Pancreas (tissue), 10 donors: ENCODE results near the gene ACAP3. TPM values are rescaled to one million over a fixed set of nuclear protein-coding genes. Genes with fewer than 3 reads are reported as not detected.

ENCODE experiments used
- ATAC-seq, 4 donors: fragments of 200-7000 bp; cut with Tn5 transposase; one replicate each; pipeline versions ENCODE4 v1.8.0 to v1.9.1; 2020; ENCODE audit warnings: mild to moderate bottlenecking in 4 of 4, moderate library complexity in 4 of 4
- DNase-seq, 6 donors: peaks; one replicate each; pipeline ENCODE4 v3.0.0-alpha.2; 2020
- FAIRE-seq: peaks from 2 replicates; lab custom pipeline; 2012; peaks lifted over from hg19 to GRCh38; lab: Jason Lieb, UNC
- H3K27ac ChIP-seq, 4 donors: fragments of 200-600 bp; sonication (generic); 1 replicate in 3 of 4; 2 replicates in 1 of 4; pipeline versions ENCODE4 v1.5.0 to v1.8.0; 2020
- H3K27me3 ChIP-seq, 4 donors: fragments of 200-600 bp; one replicate each; pipeline ENCODE4 v1.8.0; 2021
- H3K36me3 ChIP-seq, 3 donors: fragments of 200-600 bp; sonication (generic) in 1 of 3; one replicate each; pipeline versions ENCODE4 v1.5.0 to v1.8.0; 2020 to 2021
- H3K4me1 ChIP-seq, 3 donors: fragments of 200-600 bp; one replicate each; pipeline ENCODE4 v1.8.0; 2021
- H3K4me3 ChIP-seq, 4 donors: fragments of 200-600 bp; sonication (generic) in 2 of 4; one replicate each; pipeline versions ENCODE4 v1.5.0 to v1.8.0; 2020 to 2021
- H3K9me3 ChIP-seq, 4 donors: fragments of 200-600 bp; one replicate each; pipeline ENCODE4 v1.8.0; 2021
- WGBS, 2 donors: extraction: QIAGEN DNeasy Blood & Tissue Kit; methylation state at CpG; one replicate each; pipeline ENCODE4 v1.1.7; 2013; 5-methylcytosine and 5-hydroxymethylcytosine counted together
- intact Hi-C, 3 donors: fragments of 100-400 bp; cut with DNase I; formaldehyde crosslinking; loops; one replicate each; pipeline versions ENCODE4 v1.11.1 to v1.14.2; 2022
- polyA plus RNA-seq, 2 donors: library from polyadenylated mRNA; stranded (reverse); fragments of 200-250 nt; gene quantifications; one replicate each; pipeline ENCODE4 v1.2.3, GENCODE V29; 2013
- total RNA-seq, 6 donors: library from RNA; stranded (reverse); fragmentation: NEBNext Ultra II Directional in 4 of 6; extraction: Animal tissue kit (Norgen Biotek cat#: 25700) in 4 of 6; gene quantifications; one replicate each; pipeline versions ENCODE4 v1.2.1 to v1.2.4, GENCODE V29; 2021 to 2023
- TF ChIP-seq, protein P1 (sequence below), 4 donors: fragments of 200-600 bp; sonication (generic) in 3 of 4; IDR thresholded peaks; one replicate each; pipeline versions ENCODE4 v1.5.0 to v1.8.0; 2021; ENCODE audit warnings: antibody characterized with exemption in 4 of 4
- donor health status: healthy with polysubstance abuse.
- donor health status: DM: no; HTN: no; CAD: no; lungs with moderate emphysema.
- donor health status: DM: no; HTN: no; CAD: no.
- donor health status: control.
- donor health status: control.
- donor health status: Bipolar disorder and iron deficiency.
- donor health status: DM: yes; HTN: yes; CAD: no.
- donor health status: DM: no; HTN: no; CAD: no.
- donor health status: DM: no; HTN: no; CAD: no.
- donor health status: DM: yes; HTN: yes; CAD: no.

Gene ACAP3
- total and polyA plus RNA-seq, 8 donors, result 15.2 to 133 (median 21.4) TPM

- intact Hi-C loops, result no loop called here
- TF ChIP-seq, protein P1, sequence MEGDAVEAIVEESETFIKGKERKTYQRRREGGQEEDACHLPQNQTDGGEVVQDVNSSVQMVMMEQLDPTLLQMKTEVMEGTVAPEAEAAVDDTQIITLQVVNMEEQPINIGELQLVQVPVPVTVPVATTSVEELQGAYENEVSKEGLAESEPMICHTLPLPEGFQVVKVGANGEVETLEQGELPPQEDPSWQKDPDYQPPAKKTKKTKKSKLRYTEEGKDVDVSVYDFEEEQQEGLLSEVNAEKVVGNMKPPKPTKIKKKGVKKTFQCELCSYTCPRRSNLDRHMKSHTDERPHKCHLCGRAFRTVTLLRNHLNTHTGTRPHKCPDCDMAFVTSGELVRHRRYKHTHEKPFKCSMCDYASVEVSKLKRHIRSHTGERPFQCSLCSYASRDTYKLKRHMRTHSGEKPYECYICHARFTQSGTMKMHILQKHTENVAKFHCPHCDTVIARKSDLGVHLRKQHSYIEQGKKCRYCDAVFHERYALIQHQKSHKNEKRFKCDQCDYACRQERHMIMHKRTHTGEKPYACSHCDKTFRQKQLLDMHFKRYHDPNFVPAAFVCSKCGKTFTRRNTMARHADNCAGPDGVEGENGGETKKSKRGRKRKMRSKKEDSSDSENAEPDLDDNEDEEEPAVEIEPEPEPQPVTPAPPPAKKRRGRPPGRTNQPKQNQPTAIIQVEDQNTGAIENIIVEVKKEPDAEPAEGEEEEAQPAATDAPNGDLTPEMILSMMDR (IDR thresholded peaks at IDR 0.05), result no peak
- FAIRE-seq, result no peak
- no peaks in the 10 kb centered on the region for H3K9me3 ChIP-seq
- H3K27ac ChIP-seq, result no peak overlapping the region
- no peak overlapping the region for H3K4me3 ChIP-seq
- no peak for ATAC-seq
- no peak for DNase-seq
- no peaks in the 10 kb centered on the region for H3K36me3 ChIP-seq
- H3K27me3 ChIP-seq, result no peaks in the 10 kb centered on the region
- WGBS, 2 donors, result 29 to 32% methylated on average over 15 of the region's 15 CpGs
- peaks cover 5 to 11% (median 8%) of the 10 kb centered on the region in 3 donors for H3K4me1 ChIP-seq
These were observed 22.8 kb upstream of the ACAP3 start for GRCh38 chr1:1330366-1331067.

DNA sequence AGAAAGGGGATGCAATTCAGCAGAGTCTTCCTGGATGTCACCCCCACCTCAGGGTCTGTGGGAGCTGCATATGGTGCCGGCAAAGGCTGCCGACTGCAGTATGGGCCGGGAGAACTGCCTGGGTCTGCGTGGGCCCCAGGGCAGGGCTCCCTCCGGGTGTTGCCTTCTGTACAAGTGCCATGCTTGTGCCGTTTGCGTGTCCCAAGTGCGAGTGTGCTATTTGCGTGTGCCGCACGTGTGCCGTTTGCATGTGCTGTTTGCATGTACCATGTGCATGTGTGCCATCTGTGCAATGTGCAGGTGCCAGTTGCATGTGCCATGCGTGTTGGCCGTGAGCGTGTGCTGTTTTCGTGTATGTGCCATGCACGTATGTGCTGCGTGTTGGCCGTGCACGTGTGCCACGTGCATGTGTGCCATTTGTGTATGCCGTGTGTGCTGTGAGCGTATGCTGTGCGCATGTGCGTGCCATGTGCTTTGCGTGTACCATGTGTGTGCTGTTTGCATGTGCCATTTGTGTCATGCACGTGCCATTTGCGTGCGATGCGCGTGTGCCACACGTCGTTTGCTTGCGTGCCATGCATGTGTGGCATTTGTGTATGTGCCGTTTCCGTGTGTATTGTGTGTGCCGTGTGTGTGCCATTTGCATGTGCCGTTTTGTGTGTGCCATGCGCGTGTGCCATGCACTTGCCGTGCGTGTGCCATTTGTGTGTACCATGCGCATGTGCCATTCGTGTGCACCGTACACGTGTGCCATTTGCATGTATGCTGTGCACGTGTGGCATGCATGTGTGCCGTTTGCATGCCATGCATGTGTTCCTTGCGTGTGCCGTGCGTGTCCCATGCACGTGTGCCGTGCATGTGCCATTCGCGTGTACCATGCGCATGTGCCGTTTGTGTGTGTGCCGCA, 21.8 kb upstream of the ACAP3 start:
- no peak for ATAC-seq
- Histone ChIP-seq H3K36me3 (no peaks in the 10 kb centered on the region), H3K4me3 (no peak overlapping the region), H3K4me1 (peaks cover 6 to 13% (median 10%) of the 10 kb centered on the region in 3 donors), H3K27ac (no peak overlapping the region), H3K27me3 (no peaks in the 10 kb centered on the region), H3K9me3 (no peaks in the 10 kb centered on the region)
- DNase-seq, result no peak
- FAIRE-seq, result no peak
- TF ChIP-seq, protein P1 (IDR thresholded peaks at IDR 0.05), result no peak
- intact Hi-C loops, result no loop called here
- WGBS, 2 donors, result 85 to 88% methylated on average over 58 of the region's 58 CpGs

DNA sequence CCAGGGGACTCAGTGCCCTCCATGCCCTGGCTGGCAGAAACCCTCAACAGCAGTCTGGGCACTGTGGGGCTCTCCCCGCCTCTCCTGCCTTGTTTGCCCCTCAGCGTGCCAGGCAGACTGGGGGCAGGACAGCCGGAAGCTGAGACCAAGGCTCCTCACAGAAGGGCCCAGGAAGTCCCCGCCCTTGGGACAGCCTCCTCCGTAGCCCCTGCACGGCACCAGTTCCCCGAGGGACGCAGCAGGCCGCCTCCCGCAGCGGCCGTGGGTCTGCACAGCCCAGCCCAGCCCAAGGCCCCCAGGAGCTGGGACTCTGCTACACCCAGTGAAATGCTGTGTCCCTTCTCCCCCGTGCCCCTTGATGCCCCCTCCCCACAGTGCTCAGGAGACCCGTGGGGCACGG, 20.5 kb upstream of the ACAP3 start:
- intact Hi-C loops, result no loop called here
- no peaks in the 10 kb centered on the region for H3K9me3 ChIP-seq
- TF ChIP-seq, protein P1 (IDR thresholded peaks at IDR 0.05), result no peak
- no peaks in the 10 kb centered on the region for H3K36me3 ChIP-seq
- no peaks in the 10 kb centered on the region for H3K27me3 ChIP-seq
- H3K27ac ChIP-seq, result no peak overlapping the region
- H3K4me1 ChIP-seq, result peaks cover 6 to 13% (median 13%) of the 10 kb centered on the region in 3 donors
- ATAC-seq, result no peak
- DNase-seq, result no peak
- H3K4me3 ChIP-seq, result no peak overlapping the region
- FAIRE-seq, result no peak
- 85 to 92% methylated on average over 15 of the region's 15 CpGs for WGBS, 2 donors

GRCh38 chr1:1327291-1327690, 19.6 kb upstream of the ACAP3 start:
- H3K27me3 ChIP-seq, result no peaks in the 10 kb centered on the region
- TF ChIP-seq, protein P1 (IDR thresholded peaks at IDR 0.05), result no peak
- intact Hi-C loops, result no loop called here
- DNase-seq (no peak), FAIRE-seq (no peak), ATAC-seq (no peak)
- no peaks in the 10 kb centered on the region for H3K36me3 ChIP-seq
- no peak overlapping the region for H3K4me3 ChIP-seq
- H3K9me3 ChIP-seq, result no peaks in the 10 kb centered on the region
- peaks cover 6 to 19% (median 18%) of the 10 kb centered on the region in 3 donors for H3K4me1 ChIP-seq
- H3K27ac ChIP-seq, result no peak overlapping the region
- 90 to 91% methylated on average over 40 of the region's 40 CpGs for WGBS, 2 donors
